Thyroid gland (tissue), 4 donors: ENCODE results near the gene SOWAHC. TPM values are rescaled to one million over a fixed set of nuclear protein-coding genes. Genes with fewer than 3 reads are reported as not detected.
"Not testable (repeated sequence)": the region's sequence is repeated elsewhere in the genome, so short reads cannot be mapped to it uniquely, and the experiment has no call there.

ENCODE experiments used
- DNase-seq, 2 donors: peaks; one replicate each; pipeline ENCODE4 v3.0.0-alpha.2; 2019
- H3K27ac ChIP-seq, 3 donors: fragments of 200-600 bp; sonication (generic); 1 replicate in 2 of 3; 2 replicates in 1 of 3; pipeline ENCODE4 v1.5.1; 2016 to 2019; ENCODE audit warnings: mild to moderate bottlenecking in 1 of 3, moderate library complexity in 1 of 3
- H3K27me3 ChIP-seq: fragments of 200-600 bp; sonication (generic); one replicate; pipeline ENCODE4 v1.5.1; 2019
- H3K36me3 ChIP-seq, 2 donors: fragments of 200-600 bp; sonication (generic); one replicate each; pipeline ENCODE4 v1.5.1; 2016 to 2019
- H3K4me1 ChIP-seq, 2 donors: fragments of 200-600 bp; sonication (generic); one replicate each; pipeline ENCODE4 v1.5.1; 2017 to 2019
- H3K4me3 ChIP-seq, 3 donors: fragments of 200-600 bp; sonication (generic); replicated peaks in 1 of 3; 1 replicate in 2 of 3; 2 replicates in 1 of 3; pipeline ENCODE4 v1.5.1; 2016; ENCODE audit warnings: mild to moderate bottlenecking in 1 of 3
- H3K9me3 ChIP-seq: fragments of 200-600 bp; sonication (generic); one replicate; pipeline ENCODE4 v1.5.1; 2017
- POLR2A ChIP-seq, 2 donors: fragments of 450-650 bp; IDR thresholded peaks; one replicate each; pipeline ENCODE4 v1.6.1; 2017; ENCODE audit warnings: antibody characterized with exemption in 2 of 2, mild to moderate bottlenecking in 2 of 2, moderate library complexity in 1 of 2
- WGBS, 2 donors: methylation state at CpG; one replicate each; pipeline ENCODE4 v1.1.5; 2017; 5-methylcytosine and 5-hydroxymethylcytosine counted together
- intact Hi-C: fragments of 100-400 bp; cut with DNase I; formaldehyde crosslinking; loops from one replicate; pipeline ENCODE4 v1.15.1; 2023
- total RNA-seq, 4 donors: library from RNA; depleted of rRNA; stranded (reverse); fragments of >200 nt; gene quantifications; one replicate each; pipeline ENCODE4 v1.2.3, GENCODE V29; 2016
- TF ChIP-seq, protein P1 (sequence below), 6 experiments: fragments of 200-600 bp in 3 of 6; fragments of 450-650 bp in 3 of 6; sonication (generic) in 3 of 6; IDR thresholded peaks; one replicate each; pipeline ENCODE4 v1.5.1; 2016 to 2019; ENCODE audit warnings: antibody characterized with exemption in 6 of 6, mild to moderate bottlenecking in 2 of 6, inconsistent platforms in 1 of 6, moderate library complexity in 1 of 6

SOWAHC gene
- total RNA-seq, 4 donors from 2014 or later, result 13.4 to 18.7 (median 17.0) TPM

DNA sequence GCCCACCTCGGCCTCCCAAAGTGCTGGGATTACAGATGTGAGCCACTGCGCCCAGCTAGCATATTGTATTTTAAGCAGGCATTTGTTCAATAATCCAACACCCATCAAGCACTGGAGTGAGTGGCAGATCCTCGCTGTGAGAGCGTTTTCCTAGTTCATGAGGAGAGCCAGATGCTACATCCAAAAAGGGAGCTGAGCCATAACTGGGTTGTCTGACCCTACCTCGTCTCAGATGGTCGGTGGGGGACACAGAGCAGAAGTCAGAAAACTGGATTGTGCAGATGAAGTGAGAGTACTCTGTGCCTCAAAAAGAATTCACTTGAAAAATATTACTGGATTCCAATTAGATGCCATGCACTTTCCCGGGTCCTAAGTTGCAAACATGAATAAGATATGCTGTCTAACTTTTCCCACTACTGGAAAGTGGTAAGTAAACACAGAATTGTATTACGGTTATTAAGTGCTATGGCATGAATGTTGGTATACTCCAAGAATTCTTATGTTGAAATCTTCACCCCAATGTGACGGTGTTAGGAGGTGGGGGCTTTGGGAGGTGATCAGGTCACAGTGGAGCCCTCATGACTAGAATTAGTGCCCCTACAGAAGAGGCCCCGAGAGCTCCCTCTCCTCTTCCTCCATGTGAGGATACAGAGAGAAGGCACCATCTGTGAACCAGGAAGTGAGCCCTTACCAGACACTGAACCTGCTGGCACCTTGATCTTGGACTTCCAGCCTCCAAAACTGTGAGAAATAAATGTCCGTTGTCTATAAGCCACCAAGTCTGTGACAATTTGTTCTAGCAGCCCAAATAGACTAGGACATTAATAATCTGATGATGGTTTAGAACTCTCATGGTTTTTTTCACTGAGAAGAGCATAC, 21.5 kb downstream of the SOWAHC start:
- Histone ChIP-seq H3K27me3 (no peaks in the 10 kb centered on the region), H3K27ac (no peak overlapping the region), H3K4me3 (no peak overlapping the region), H3K36me3 (no peaks in the 10 kb centered on the region), H3K4me1 (no peaks in the 10 kb centered on the region), H3K9me3 (no peaks in the 10 kb centered on the region)
- intact Hi-C loops, result no loop called here
- TF ChIP-seq, protein P1, sequence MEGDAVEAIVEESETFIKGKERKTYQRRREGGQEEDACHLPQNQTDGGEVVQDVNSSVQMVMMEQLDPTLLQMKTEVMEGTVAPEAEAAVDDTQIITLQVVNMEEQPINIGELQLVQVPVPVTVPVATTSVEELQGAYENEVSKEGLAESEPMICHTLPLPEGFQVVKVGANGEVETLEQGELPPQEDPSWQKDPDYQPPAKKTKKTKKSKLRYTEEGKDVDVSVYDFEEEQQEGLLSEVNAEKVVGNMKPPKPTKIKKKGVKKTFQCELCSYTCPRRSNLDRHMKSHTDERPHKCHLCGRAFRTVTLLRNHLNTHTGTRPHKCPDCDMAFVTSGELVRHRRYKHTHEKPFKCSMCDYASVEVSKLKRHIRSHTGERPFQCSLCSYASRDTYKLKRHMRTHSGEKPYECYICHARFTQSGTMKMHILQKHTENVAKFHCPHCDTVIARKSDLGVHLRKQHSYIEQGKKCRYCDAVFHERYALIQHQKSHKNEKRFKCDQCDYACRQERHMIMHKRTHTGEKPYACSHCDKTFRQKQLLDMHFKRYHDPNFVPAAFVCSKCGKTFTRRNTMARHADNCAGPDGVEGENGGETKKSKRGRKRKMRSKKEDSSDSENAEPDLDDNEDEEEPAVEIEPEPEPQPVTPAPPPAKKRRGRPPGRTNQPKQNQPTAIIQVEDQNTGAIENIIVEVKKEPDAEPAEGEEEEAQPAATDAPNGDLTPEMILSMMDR (IDR thresholded peaks at IDR 0.05), result no peak
- no peak for TF ChIP-seq POLR2A (IDR thresholded peaks at IDR 0.05)
- DNase-seq, result no peak
- WGBS, 2 donors, result 92 to 94% methylated on average over 11 of the region's 11 CpGs

DNA sequence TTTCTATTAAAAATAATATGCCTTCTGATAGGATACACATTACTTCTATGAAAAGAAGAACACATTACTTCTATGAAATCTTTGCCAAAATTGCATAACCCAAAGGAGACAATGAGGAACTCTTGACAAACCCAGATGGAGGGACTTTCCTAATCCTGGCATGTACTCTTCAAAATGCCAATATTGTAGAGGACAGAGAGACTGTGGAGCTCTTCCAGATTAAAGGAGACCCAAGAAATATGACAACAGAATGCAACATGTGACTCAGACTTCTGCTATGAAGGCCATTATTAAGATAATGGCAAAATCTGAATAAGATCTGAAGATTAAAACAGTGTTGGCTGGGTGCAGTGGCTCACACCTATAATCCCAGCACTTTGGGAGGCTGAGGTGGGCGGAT, 22.2 kb downstream of the SOWAHC start:
- no peaks in the 10 kb centered on the region for H3K27me3 ChIP-seq
- DNase-seq, result no peak
- no peak overlapping the region for H3K4me3 ChIP-seq
- no peaks in the 10 kb centered on the region for H3K4me1 ChIP-seq
- no peaks in the 10 kb centered on the region for H3K9me3 ChIP-seq
- H3K27ac ChIP-seq, result no peak overlapping the region
- H3K36me3 ChIP-seq, result no peaks in the 10 kb centered on the region
- intact Hi-C loops, result no loop called here
- WGBS, 2 donors, result 91 to 96% methylated on average over 1 of the region's 1 CpG
- TF ChIP-seq POLR2A (IDR thresholded peaks at IDR 0.05), result no peak
- TF ChIP-seq, protein P1 (IDR thresholded peaks at IDR 0.05), result no peak

DNA sequence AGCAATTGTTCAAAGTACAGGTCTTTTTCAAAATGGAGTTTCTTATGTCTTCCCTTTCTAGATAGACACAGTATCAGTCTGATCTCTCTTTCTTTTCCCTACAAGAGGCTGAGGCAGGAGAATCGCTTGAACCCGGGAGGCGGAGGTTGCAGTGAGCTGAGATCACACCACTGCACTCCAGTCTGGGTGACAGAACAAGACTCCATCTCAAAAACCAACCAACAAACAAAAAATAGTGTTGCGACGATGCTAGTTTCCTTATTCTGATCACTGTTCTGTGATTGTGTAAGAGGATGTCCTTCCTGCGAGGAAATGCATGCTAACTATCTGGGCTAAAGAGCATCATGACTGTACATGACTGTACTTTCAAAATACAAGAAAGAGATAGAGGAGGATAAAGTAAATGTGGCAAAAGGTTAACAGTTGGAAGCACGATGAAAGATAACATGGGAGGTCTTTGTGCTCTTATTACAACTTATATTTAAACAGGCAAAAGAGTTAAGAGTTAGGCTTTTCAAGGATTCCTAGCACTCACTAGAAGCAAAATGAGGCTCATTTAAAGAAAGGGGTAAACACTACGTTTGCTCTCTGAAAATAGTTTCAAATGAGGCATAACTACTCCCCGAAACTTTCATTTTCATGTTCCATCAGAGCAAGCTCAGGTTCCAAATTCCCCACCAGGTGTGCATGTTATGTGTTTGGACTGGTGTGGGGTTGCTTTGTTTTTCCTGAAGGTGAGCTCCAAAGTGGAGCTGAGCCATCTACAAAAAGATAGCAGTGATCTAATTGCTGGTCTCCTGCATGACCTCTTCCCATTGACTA, 23.8 kb downstream of the SOWAHC start:
- no peaks in the 10 kb centered on the region for H3K27me3 ChIP-seq
- TF ChIP-seq, protein P1 (IDR thresholded peaks at IDR 0.05), result no peak
- TF ChIP-seq POLR2A (IDR thresholded peaks at IDR 0.05), result no peak
- H3K27ac ChIP-seq, result no peak overlapping the region
- no peak for DNase-seq
- no peaks in the 10 kb centered on the region for H3K4me1 ChIP-seq
- intact Hi-C loops, result no loop called here
- H3K36me3 ChIP-seq, result no peaks in the 10 kb centered on the region
- no peaks in the 10 kb centered on the region for H3K9me3 ChIP-seq
- 80 to 86% methylated on average over 9 of the region's 9 CpGs for WGBS, 2 donors
- no peak overlapping the region for H3K4me3 ChIP-seq

DNA sequence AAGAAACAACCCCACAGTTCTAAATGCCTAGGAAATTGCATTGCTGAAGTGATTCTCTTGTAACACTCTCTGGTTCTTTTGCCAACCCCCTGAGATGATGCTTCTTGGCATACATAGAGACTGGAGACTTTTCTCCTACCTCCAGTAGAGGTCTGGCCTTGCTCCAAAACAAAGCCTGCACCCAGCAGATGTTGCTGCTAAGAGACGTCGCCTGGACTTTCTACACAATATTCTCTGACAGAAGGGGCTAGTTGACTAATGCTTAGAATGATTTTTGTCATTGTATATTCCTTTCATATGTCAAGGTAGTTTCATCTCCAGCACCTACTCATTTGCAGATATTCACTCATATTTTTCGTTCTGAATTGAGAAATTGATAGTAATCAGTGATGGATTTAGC, 24.6 kb downstream of the SOWAHC start:
- TF ChIP-seq POLR2A (IDR thresholded peaks at IDR 0.05), result no peak
- no peak overlapping the region for H3K27ac ChIP-seq
- H3K4me1 ChIP-seq, result no peaks in the 10 kb centered on the region
- H3K4me3 ChIP-seq, result no peak overlapping the region
- 79 to 81% methylated on average over 3 of the region's 3 CpGs for WGBS, 2 donors
- no peaks in the 10 kb centered on the region for H3K27me3 ChIP-seq
- intact Hi-C loops, result no loop called here
- DNase-seq, result no peak
- no peaks in the 10 kb centered on the region for H3K36me3 ChIP-seq
- H3K9me3 ChIP-seq, result no peaks in the 10 kb centered on the region

DNA sequence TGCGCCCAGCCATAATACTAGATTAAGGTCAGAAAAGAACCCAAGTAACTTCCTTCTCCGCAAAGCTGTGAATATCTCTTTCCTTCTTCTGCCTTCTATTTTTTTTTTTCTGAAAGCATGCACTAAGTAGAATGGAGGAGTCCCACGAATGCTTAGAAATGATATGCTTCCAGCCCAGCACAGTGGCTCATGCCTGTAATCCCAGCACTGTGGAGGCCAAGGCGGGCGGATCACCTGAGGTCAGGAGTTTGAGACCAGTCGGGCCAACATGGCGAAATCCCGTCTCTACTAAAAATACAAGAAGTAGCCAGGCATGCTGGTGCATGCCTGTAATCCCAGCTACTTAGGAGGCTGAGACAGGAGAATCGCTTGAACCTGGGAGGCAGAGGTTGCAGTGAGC, 25.8 kb downstream of the SOWAHC start:
- intact Hi-C loops, H3K36me3 ChIP-seq, H3K4me3 ChIP-seq, H3K4me1 ChIP-seq, H3K9me3 ChIP-seq, DNase-seq, H3K27me3 ChIP-seq, H3K27ac ChIP-seq: not testable (repeated sequence)
- 96 to 97% methylated on average over 9 of the region's 9 CpGs for WGBS, 2 donors
